BLaER1 treated with 17β-estradiol and CSF1 and Interleukin-3, amounts not matched to agents 10 nM and 100 nM (cell line): ENCODE results near the gene GFER.
A peak's percentile ranks its signal among the peaks of the same experiment; 100 is the strongest.

Experiments
- H3K27ac ChIP-seq, 11 experiments: shearing (Covaris generic); formaldehyde crosslinking; 2 replicates each; pipeline ENCODE4 v1.8.1; 2022
- H3K27me3 ChIP-seq, 11 experiments: shearing (Covaris generic); formaldehyde crosslinking; 2 replicates each; pipeline ENCODE4 v1.8.1; 2022
- H3K36me3 ChIP-seq, 11 experiments: shearing (Covaris generic); formaldehyde crosslinking; 2 replicates each; pipeline ENCODE4 v1.8.1; 2022
- H3K4me1 ChIP-seq, 10 experiments: shearing (Covaris generic); formaldehyde crosslinking; 2 replicates each; pipeline ENCODE4 v1.8.1; 2022
- H3K4me2 ChIP-seq, 11 experiments: shearing (Covaris generic); formaldehyde crosslinking; 2 replicates each; pipeline ENCODE4 v1.8.1; 2022
- H3K4me3 ChIP-seq, 10 experiments: shearing (Covaris generic); formaldehyde crosslinking; 2 replicates each; pipeline ENCODE4 v1.8.1; 2022
- H3K9ac ChIP-seq, 11 experiments: shearing (Covaris generic); formaldehyde crosslinking; 2 replicates each; pipeline ENCODE4 v1.8.1; 2022
- H3K9me3 ChIP-seq, 11 experiments: shearing (Covaris generic); formaldehyde crosslinking; replicated peaks in 1 of 11; 2 replicates each; pipeline ENCODE4 v1.8.1; 2022
- H4K20me1 ChIP-seq, 11 experiments: shearing (Covaris generic); formaldehyde crosslinking; 2 replicates each; pipeline ENCODE4 v1.8.1; 2022
- Cebpa-rat ChIP-seq, 11 experiments: shearing (Covaris generic); IDR thresholded peaks; 2 replicates each; pipeline ENCODE4 v1.8.1; 2022

Gene GFER

GRCh38 chr16:1968146-1968953 is 15.6 kb upstream of the GFER start:
- Histone ChIP-seq H3K27ac (no peak overlapping the region), H3K4me2 (no peak overlapping the region), H3K4me1 (peaks cover 35 to 41% (median 36%) of the 10 kb centered on the region in 10 experiments), H4K20me1 (peaks cover 9 to 39% (median 23%) of the 10 kb centered on the region in 11 experiments), H3K9me3 (no peaks in the 10 kb centered on the region; a peak in 1 of 22 replicates), H3K9ac (peak overlapping the region in 3 of 11 experiments; percentile 8 to 15 (median 9); a peak in 2 of 22 replicates), H3K36me3 (peaks cover 0 to 27% (median 13%) of the 10 kb centered on the region in 11 experiments; a peak in 20 of 22 replicates), H3K27me3 (no peaks in the 10 kb centered on the region), H3K4me3 (no peak overlapping the region)
- TF ChIP-seq Cebpa-rat (IDR thresholded peaks at IDR 0.05): no peak

DNA sequence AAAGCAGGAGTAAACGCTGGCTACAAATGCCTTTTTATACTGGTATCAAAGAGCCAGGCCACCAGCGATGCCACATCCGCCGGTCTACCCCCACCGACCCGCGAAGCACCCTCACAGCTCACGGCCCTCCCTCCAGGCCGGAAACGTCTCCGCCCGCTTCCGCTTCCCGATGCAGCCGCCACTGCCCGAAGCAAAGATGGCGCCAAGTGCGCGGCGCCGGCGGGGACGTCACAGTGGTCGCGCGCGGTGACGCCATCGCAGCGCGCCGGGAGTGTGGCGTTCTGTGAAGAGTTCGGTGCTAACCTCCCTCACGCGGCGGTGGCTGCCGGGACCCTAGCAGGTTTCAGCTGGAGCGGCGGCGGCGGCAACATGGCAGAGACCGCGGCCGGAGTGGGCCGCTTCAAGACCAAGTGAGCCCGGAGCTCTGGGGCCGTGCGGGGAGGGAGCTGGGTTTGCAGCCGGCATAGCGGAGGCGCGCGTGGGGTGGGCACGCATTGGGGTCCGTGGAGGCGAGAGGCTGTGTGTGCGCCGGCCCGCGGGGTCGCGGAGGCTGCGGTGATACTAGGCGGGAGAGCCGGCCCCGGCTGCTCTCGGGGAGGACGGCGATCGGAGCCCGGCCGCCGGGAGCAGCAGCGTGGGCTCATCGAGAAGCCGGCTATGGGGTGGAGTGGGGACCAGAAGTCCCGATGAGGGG is 12.1 kb upstream of the GFER start, which contains the start of gene TBL3:
Gene TBL3, plus strand, starts transcription at position 258 of the 694 bp plus-strand sequence. Its CDS starts 112 bp downstream, at position 370.
- Histone ChIP-seq H3K9ac (peak within 1 kb of the TSS; percentile 85 to 96 (median 91)), H3K9me3 (no peaks in the 10 kb centered on the region)
- no peak for TF ChIP-seq Cebpa-rat (IDR thresholded peaks at IDR 0.05)

GRCh38 chr16:1972490-1972877 is 11.5 kb upstream of the GFER start:
- peak overlapping the region; percentile 85 to 96 (median 91) for H3K9ac ChIP-seq
- H3K27me3 ChIP-seq: peaks cover 0 to 1% (median under 1%) of the 10 kb centered on the region in 11 experiments; a peak in 5 of 22 replicates
- H4K20me1 ChIP-seq: peaks cover 0 to 53% (median 37%) of the 10 kb centered on the region in 11 experiments; a peak in 17 of 22 replicates
- peak overlapping the region; percentile 96 to 100 (median 99) for H3K4me2 ChIP-seq
- TF ChIP-seq Cebpa-rat (IDR thresholded peaks at IDR 0.05): no peak
- H3K4me3 ChIP-seq: peak overlapping the region; percentile 85 to 98 (median 97)
- peaks cover 23 to 28% (median 26%) of the 10 kb centered on the region in 10 experiments for H3K4me1 ChIP-seq
- peak overlapping the region; percentile 85 to 96 (median 90) for H3K27ac ChIP-seq
- H3K36me3 ChIP-seq: peaks cover 34 to 42% (median 36%) of the 10 kb centered on the region in 11 experiments
- no peaks in the 10 kb centered on the region for H3K9me3 ChIP-seq

More for the DNA sequence above, 12.1 kb upstream of the GFER start, which contains the start of gene TBL3:
- peak within 1 kb of the TSS; percentile 85 to 96 (median 90) for H3K27ac ChIP-seq
- H3K4me1 ChIP-seq: peaks cover 23 to 28% (median 26%) of the 10 kb centered on the region in 10 experiments
- H3K27me3 ChIP-seq: no peaks in the 10 kb centered on the region
- peaks cover 29 to 42% (median 33%) of the 10 kb centered on the region in 11 experiments for H3K36me3 ChIP-seq
- H4K20me1 ChIP-seq: peaks cover 0 to 50% (median 35%) of the 10 kb centered on the region in 11 experiments; a peak in 17 of 22 replicates
- H3K4me3 ChIP-seq: peak within 1 kb of the TSS; percentile 85 to 98 (median 97)
- H3K4me2 ChIP-seq: peak within 1 kb of the TSS; percentile 97 to 100 (median 99)

DNA sequence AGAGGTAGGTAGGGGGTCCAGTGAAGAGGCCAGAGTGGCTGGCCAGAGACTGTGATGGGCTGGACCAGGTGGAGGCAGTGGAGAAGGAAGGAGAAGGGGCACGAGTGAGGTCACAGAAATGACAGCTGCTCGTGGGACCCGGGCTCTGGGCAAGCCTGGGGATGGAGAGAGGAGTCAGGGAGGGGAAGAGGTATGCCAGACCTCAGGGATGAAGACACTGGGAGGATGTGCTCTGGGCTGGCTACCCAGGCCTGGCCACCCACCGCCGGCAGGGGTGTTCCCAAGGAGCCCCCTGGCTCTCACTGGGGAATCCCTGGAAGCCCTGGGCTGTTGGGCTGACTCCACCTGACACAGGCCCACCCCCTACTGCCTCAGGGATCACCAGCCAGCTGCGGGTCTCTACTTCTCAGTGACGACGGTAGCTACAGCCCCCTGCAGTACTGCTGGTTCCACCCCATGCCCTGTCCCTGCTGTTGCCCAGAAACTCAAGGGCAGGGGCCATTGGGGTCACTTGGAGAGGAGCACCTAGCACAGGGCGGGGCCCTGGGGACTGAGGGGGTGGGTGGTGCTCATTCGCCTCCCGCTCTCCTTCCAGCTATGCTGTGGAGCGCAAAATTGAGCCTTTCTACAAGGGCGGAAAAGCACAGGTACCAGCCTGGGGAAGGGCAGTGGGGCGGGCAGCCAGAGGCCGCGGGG is 10.4 kb upstream of the GFER start:
- no peak overlapping the region for H3K27ac ChIP-seq
- peak overlapping the region; percentile 85 to 96 (median 91); a peak in 19 of 22 replicates for H3K9ac ChIP-seq
- peaks cover 45 to 53% (median 47%) of the 10 kb centered on the region in 11 experiments for H3K36me3 ChIP-seq
- no peaks in the 10 kb centered on the region for H3K9me3 ChIP-seq
- peak overlapping the region in 9 of 10 experiments; percentile 85 to 98 (median 97); a peak in 12 of 20 replicates for H3K4me3 ChIP-seq
- H3K4me1 ChIP-seq: peaks cover 23 to 28% (median 26%) of the 10 kb centered on the region in 10 experiments
- peaks cover 7 to 13% (median 11%) of the 10 kb centered on the region in 11 experiments for H3K27me3 ChIP-seq
- TF ChIP-seq Cebpa-rat (IDR thresholded peaks at IDR 0.05): no peak
- peak overlapping the region; percentile 96 to 100 (median 99) for H3K4me2 ChIP-seq
- H4K20me1 ChIP-seq: peaks cover 0 to 64% (median 49%) of the 10 kb centered on the region in 11 experiments; a peak in 19 of 22 replicates

DNA sequence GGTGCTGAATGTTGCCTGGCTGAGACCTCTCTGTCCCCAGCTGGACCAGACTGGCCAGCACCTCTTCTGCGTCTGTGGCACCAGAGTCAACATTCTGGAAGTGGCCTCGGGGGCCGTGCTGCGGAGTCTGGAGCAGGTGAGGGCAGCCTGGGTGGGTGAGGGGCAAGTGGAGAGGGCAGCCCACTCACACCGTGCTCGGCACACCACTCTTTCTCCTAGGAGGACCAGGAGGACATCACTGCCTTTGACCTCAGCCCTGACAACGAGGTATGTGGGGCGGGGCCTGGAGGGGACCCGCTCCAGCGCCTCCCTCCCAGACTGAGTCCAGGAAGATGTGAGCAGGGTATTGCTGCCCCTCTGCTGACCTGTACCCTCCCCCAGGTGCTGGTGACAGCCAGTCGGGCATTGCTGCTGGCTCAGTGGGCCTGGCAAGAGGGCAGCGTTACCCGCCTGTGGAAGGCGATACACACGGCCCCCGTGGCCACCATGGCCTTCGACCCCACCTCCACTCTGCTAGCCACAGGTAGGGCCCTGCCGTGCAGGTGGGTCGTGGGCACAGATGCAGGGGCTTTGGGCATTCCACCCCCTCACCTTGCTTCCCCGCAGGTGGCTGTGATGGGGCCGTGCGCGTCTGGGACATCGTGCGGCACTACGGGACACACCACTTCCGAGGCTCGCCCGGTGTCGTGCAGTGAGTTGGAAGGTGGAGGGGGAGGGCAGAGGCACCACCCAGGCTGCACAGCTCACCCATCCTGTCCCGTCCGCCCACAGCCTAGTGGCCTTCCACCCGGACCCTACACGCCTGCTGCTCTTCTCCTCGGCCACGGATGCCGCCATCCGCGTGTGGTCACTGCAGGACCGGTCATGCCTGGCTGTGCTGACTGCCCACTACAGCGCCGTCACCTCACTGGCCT is 9.6 kb upstream of the GFER start:
- TF ChIP-seq Cebpa-rat (IDR thresholded peaks at IDR 0.05): no peak
- H3K9me3 ChIP-seq: no peaks in the 10 kb centered on the region
- H3K36me3 ChIP-seq: peaks cover 52 to 61% (median 55%) of the 10 kb centered on the region in 11 experiments
- peaks cover 15 to 21% (median 19%) of the 10 kb centered on the region in 11 experiments for H3K27me3 ChIP-seq
- H3K4me3 ChIP-seq: no peak overlapping the region
- H3K9ac ChIP-seq: 0 out of 22 replicates have a peak overlapping the region, but pooled peaks of 1 of the 11 experiments have one; percentile 92
- H3K27ac ChIP-seq: no peak overlapping the region
- peaks cover 0 to 72% (median 57%) of the 10 kb centered on the region in 11 experiments; a peak in 19 of 22 replicates for H4K20me1 ChIP-seq
- H3K4me1 ChIP-seq: peaks cover 23 to 30% (median 26%) of the 10 kb centered on the region in 10 experiments
- no peak overlapping the region; a peak in 1 of 22 replicates for H3K4me2 ChIP-seq

GRCh38 chr16:1975432-1976215 is 8.4 kb upstream of the GFER start:
- Histone ChIP-seq H3K36me3 (peaks cover 54 to 65% (median 57%) of the 10 kb centered on the region in 11 experiments), H3K27me3 (peaks cover 27 to 33% (median 31%) of the 10 kb centered on the region in 11 experiments), H3K4me3 (no peak overlapping the region), H4K20me1 (peaks cover 0 to 84% (median 69%) of the 10 kb centered on the region in 11 experiments; a peak in 19 of 22 replicates), H3K27ac (no peak overlapping the region), H3K4me1 (peaks cover 19 to 37% (median 24%) of the 10 kb centered on the region in 10 experiments), H3K9ac (no peak overlapping the region), H3K4me2 (no peak overlapping the region), H3K9me3 (no peaks in the 10 kb centered on the region)
- no peak for TF ChIP-seq Cebpa-rat (IDR thresholded peaks at IDR 0.05)

- no peak for TF ChIP-seq Cebpa-rat (IDR thresholded peaks at IDR 0.05)
- peaks cover 14 to 32% (median 18%) of the 10 kb centered on the region in 10 experiments for H3K4me1 ChIP-seq
- no peak overlapping the region for H3K4me3 ChIP-seq
- H3K27me3 ChIP-seq: peaks cover 32 to 38% (median 37%) of the 10 kb centered on the region in 11 experiments
- H4K20me1 ChIP-seq: peaks cover 0 to 90% (median 74%) of the 10 kb centered on the region in 11 experiments; a peak in 19 of 22 replicates
- no peak overlapping the region for H3K9ac ChIP-seq
- H3K36me3 ChIP-seq: peaks cover 54 to 65% (median 57%) of the 10 kb centered on the region in 11 experiments
- no peak overlapping the region for H3K4me2 ChIP-seq
- H3K27ac ChIP-seq: no peak overlapping the region
- H3K9me3 ChIP-seq: no peaks in the 10 kb centered on the region
These were observed 7.8 kb upstream of the GFER start for GRCh38 chr16:1976216-1976520.
